HCT116 (cell line): ENCODE measurements around the gene PGBD5. TPM values are rescaled to one million over a fixed set of nuclear protein-coding genes. Genes with fewer than 3 reads are reported as not detected.
A peak's percentile ranks its signal among the peaks of the same experiment; 100 is the strongest.

Experiments
- ATAC-seq: fragments of 200-7000 bp; cut with Tn5 transposase; 2 replicates; pipeline ENCODE4 v1.9.1; 2020; ENCODE audit warnings: mild to moderate bottlenecking, moderate library complexity
- BruUV-seq: library from RNA; stranded (reverse); fragments of 400-500 nt; replicated peaks from 2 replicates; lab custom pipeline; 2021; lab: Mats Ljungman, UMichigan
- CTCF ChIA-PET: fragments of 300-600 bp; sonication (Branson Sonifier 250); formaldehyde crosslinking; loops from one replicate; lab custom pipeline; 2021; ENCODE audit warnings: antibody characterized with exemption; lab: Charles Lee
- POLR2A ChIA-PET: fragments of 300-600, 350-600 bp; sonication (Branson Sonifier 250); formaldehyde crosslinking; loops from one replicate; lab custom pipeline; 2021; ENCODE audit warnings: antibody characterized with exemption; lab: Charles Lee
- RAD21 ChIA-PET, 2 experiments: fragments of 300-600 bp; sonication (Branson Sonifier 250); formaldehyde crosslinking; loops; one replicate each; lab custom pipeline; 2023; ENCODE audit warnings: low total read pairs in 2 of 2; ENCODE audit not compliant: uncharacterized antibody in 2 of 2, unreplicated experiment in 2 of 2, low non-redundant PET in 1 of 2; lab: Charles Lee
- DNase-seq: peaks from one replicate; pipeline ENCODE4 v3.0.0-alpha.2; 2010; ENCODE audit warnings: low read depth, low spot score
- H2AFZ ChIP-seq: fragments of 200-600 bp; shearing (Covaris generic), sonication (generic); 2 replicates; pipeline ENCODE4 v1.6.1; 2017; ENCODE audit warnings: low read depth, mixed run types, mixed read lengths, antibody characterized with exemption, low read length; ENCODE audit not compliant: poor library complexity, severe bottlenecking
- H3K27ac ChIP-seq: 2 replicates; pipeline ENCODE4 v1.5.1; 2012; ENCODE audit warnings: low read depth, low read length
- H3K27me3 ChIP-seq: fragments of 200-600 bp; sonication (generic); 2 replicates; pipeline ENCODE4 v1.6.1; 2016; ENCODE audit warnings: mixed run types, low read length, mixed read lengths; ENCODE audit not compliant: insufficient read depth
- H3K36me3 ChIP-seq, 2 experiments: fragments of 200-500 bp in 1 of 2; fragments of 200-600 bp in 1 of 2; sonication (Bioruptor generic) in 1 of 2; sonication (generic) in 1 of 2; 2 replicates each; pipeline versions ENCODE4 v1.5.1 to v1.6.1; 2014 to 2016; ENCODE audit warnings: low read length in 2 of 2, inconsistent platforms in 1 of 2, mixed read lengths in 1 of 2, mixed run types in 1 of 2; ENCODE audit not compliant: insufficient read depth in 2 of 2, control insufficient read depth in 1 of 2
- H3K4me1 ChIP-seq, 2 experiments: fragments of 200-600 bp in 1 of 2; sonication (generic) in 1 of 2; 2 replicates each; pipeline versions ENCODE4 v1.5.1 to v1.6.1; 2012 to 2017; ENCODE audit warnings: low read length in 2 of 2, inconsistent platforms in 1 of 2, mild to moderate bottlenecking in 1 of 2, mixed read lengths in 1 of 2, mixed run types in 1 of 2, moderate library complexity in 1 of 2; ENCODE audit not compliant: insufficient read depth in 2 of 2, control insufficient read depth in 1 of 2
- H3K4me2 ChIP-seq: fragments of 200-600 bp; sonication (generic); 2 replicates; pipeline ENCODE4 v1.6.1; 2017; ENCODE audit warnings: mixed run types, low read length, mixed read lengths
- H3K4me3 ChIP-seq, 2 experiments: fragments of 200-600 bp in 1 of 2; sonication (generic) in 1 of 2; replicated peaks in 1 of 2; 2 replicates each; pipeline ENCODE4 v1.5.1; 2011 to 2016; ENCODE audit warnings: low read length in 2 of 2, control low read depth in 1 of 2, low read depth in 1 of 2, mild to moderate bottlenecking in 1 of 2, mixed read lengths in 1 of 2, mixed run types in 1 of 2
- H3K79me2 ChIP-seq: fragments of 200-600 bp; sonication (generic); 2 replicates; pipeline ENCODE4 v1.6.1; 2017; ENCODE audit warnings: mild to moderate bottlenecking, mixed run types, low read length, moderate library complexity, mixed read lengths; ENCODE audit not compliant: insufficient read depth
- H3K9ac ChIP-seq: fragments of 200-600 bp; sonication (generic); 2 replicates; pipeline ENCODE4 v1.6.1; 2016; ENCODE audit warnings: low read length, mixed read lengths
- H3K9me2 ChIP-seq: fragments of 200-600 bp; sonication (generic), shearing (Covaris generic); 2 replicates; pipeline ENCODE4 v1.6.1; 2017; ENCODE audit warnings: mixed run types, mild to moderate bottlenecking, moderate library complexity; ENCODE audit not compliant: insufficient read depth
- H3K9me3 ChIP-seq, 2 experiments: fragments of 200-500 bp in 1 of 2; fragments of 200-600 bp in 1 of 2; sonication (Bioruptor generic) in 1 of 2; sonication (generic) in 1 of 2; 2 replicates each; pipeline ENCODE4 v1.6.1; 2014 to 2017; ENCODE audit warnings: low read length in 2 of 2, mixed read lengths in 2 of 2, inconsistent platforms in 1 of 2, low read depth in 1 of 2, mild to moderate bottlenecking in 1 of 2, mixed run types in 1 of 2, moderate library complexity in 1 of 2; ENCODE audit not compliant: control insufficient read depth in 1 of 2, insufficient read depth in 1 of 2
- H4K20me1 ChIP-seq: fragments of 200-600 bp; sonication (generic), shearing (Covaris generic); 2 replicates; pipeline ENCODE4 v1.6.1; 2017; ENCODE audit warnings: mixed run types, mild to moderate bottlenecking, moderate library complexity; ENCODE audit not compliant: insufficient read depth
- ATF3 ChIP-seq: IDR thresholded peaks from 2 replicates; pipeline ENCODE4 v1.6.1; 2012
- CBX3 ChIP-seq: IDR thresholded peaks from 2 replicates; pipeline ENCODE4 v1.6.1; 2012; ENCODE audit warnings: low read depth
- EGR1 ChIP-seq: IDR thresholded peaks from 2 replicates; pipeline ENCODE4 v1.6.1; 2012; ENCODE audit warnings: low read depth
- EZH2 ChIP-seq: fragments of 200-600 bp; sonication (generic); IDR thresholded peaks from 2 replicates; pipeline ENCODE4 v1.6.1; 2017; ENCODE audit warnings: antibody characterized with exemption, mixed run types
- FOSL1 ChIP-seq: IDR thresholded peaks from 2 replicates; pipeline ENCODE4 v1.6.1; 2012; ENCODE audit warnings: low read depth
- POLR2A ChIP-seq: IDR thresholded peaks from 2 replicates; pipeline ENCODE4 v1.7.0; 2011; ENCODE audit warnings: borderline replicate concordance; ENCODE audit not compliant: insufficient read depth, insufficient read length; ENCODE audit errors: extremely low read depth
- POLR2AphosphoS5 ChIP-seq: IDR thresholded peaks from 2 replicates; pipeline ENCODE4 v1.6.1; 2011; ENCODE audit warnings: mild to moderate bottlenecking, low read depth, low read length, moderate library complexity
- RAD21 ChIP-seq: IDR thresholded peaks from 2 replicates; pipeline ENCODE4 v1.6.1; 2012; ENCODE audit warnings: low read depth, mild to moderate bottlenecking
- REST ChIP-seq: IDR thresholded peaks from 2 replicates; pipeline ENCODE4 v1.6.1; 2012; ENCODE audit warnings: low read depth
- SIN3A ChIP-seq: IDR thresholded peaks from 2 replicates; pipeline ENCODE4 v1.6.1; 2012; ENCODE audit warnings: low read depth
- SP1 ChIP-seq: IDR thresholded peaks from 2 replicates; pipeline ENCODE4 v1.6.1; 2012; ENCODE audit warnings: low read depth
- SRF ChIP-seq: IDR thresholded peaks from 2 replicates; pipeline ENCODE4 v1.6.1; 2012; ENCODE audit warnings: low read depth
- TCF7L2 ChIP-seq: IDR thresholded peaks from 2 replicates; pipeline ENCODE4 v1.7.0; 2011; ENCODE audit warnings: borderline replicate concordance, inconsistent platforms; ENCODE audit not compliant: insufficient read depth, insufficient read length; ENCODE audit errors: extremely low read depth
- YY1 ChIP-seq: IDR thresholded peaks from 2 replicates; pipeline ENCODE4 v1.6.1; 2011; ENCODE audit warnings: low read length, low read depth, moderate library complexity, mild to moderate bottlenecking; ENCODE audit not compliant: insufficient replicate concordance; ENCODE audit errors: extremely low read depth
- ZBTB33 ChIP-seq: IDR thresholded peaks from 2 replicates; pipeline ENCODE4 v1.6.1; 2011; ENCODE audit warnings: mild to moderate bottlenecking, low read length, moderate library complexity; ENCODE audit not compliant: insufficient replicate concordance; ENCODE audit errors: extremely low read depth
- ZFX ChIP-seq: fragments of 450-650 bp; IDR thresholded peaks from 2 replicates; pipeline ENCODE4 v1.6.1; 2017
- intact Hi-C: fragments of 100-400 bp; cut with micrococcal nuclease; formaldehyde crosslinking; loops from 2 replicates; pipeline ENCODE4 v1.10.0; 2022
- total RNA-seq: library from RNA; stranded (reverse); gene quantifications from one replicate; pipeline ENCODE4 v1.2.1, GENCODE V29; 2021; ENCODE audit not compliant: unreplicated experiment

Gene PGBD5
- total RNA-seq, 1 experiment from 2014 or later = 0.27 TPM

- Histone ChIP-seq H2AFZ (no peak overlapping the region), H3K4me2 (no peak overlapping the region)
- POLR2A ChIA-PET = no interaction called here
- TF ChIP-seq TCF7L2 (no peak), SRF (no peak), POLR2AphosphoS5 (no peak), EZH2 (no peak), CBX3 (no peak), ATF3 (no peak)
- TF ChIP-seq, all 23 proteins: peak for 0
- Histone ChIP-seq H3K9ac (no peak overlapping the region), H3K9me2 (no peaks in the 10 kb centered on the region), H3K27me3 (no peaks in the 10 kb centered on the region), H3K36me3 (no peaks in the 10 kb centered on the region), H3K4me1 (no peaks in the 10 kb centered on the region), H3K4me3 (no peak overlapping the region), H4K20me1 (no peaks in the 10 kb centered on the region), H3K9me3 (no peaks in the 10 kb centered on the region), H3K79me2 (no peaks in the 10 kb centered on the region), H3K27ac (no peak overlapping the region)
- intact Hi-C loops = no loop called here
- ATAC-seq = no peak
- CTCF ChIA-PET = no interaction called here
- RAD21 ChIA-PET = no interaction called here
- no peak for DNase-seq
- no TSS peak for BruUV-seq
Measured at GRCh38 chr1:230351514-230351913, 74.6 kb downstream of the PGBD5 start.

- no peaks in the 10 kb centered on the region for H3K36me3 ChIP-seq
- H3K9me3 ChIP-seq = no peaks in the 10 kb centered on the region
- H2AFZ ChIP-seq = no peak overlapping the region
- ChIA-PET RAD21 (no interaction called here), CTCF (no interaction called here), POLR2A (no interaction called here)
- H3K4me2 ChIP-seq = no peak overlapping the region
- H3K27me3 ChIP-seq = no peaks in the 10 kb centered on the region
- H3K9me2 ChIP-seq = no peaks in the 10 kb centered on the region
- intact Hi-C loops = no loop called here
- H3K4me1 ChIP-seq = no peaks in the 10 kb centered on the region
- no peaks in the 10 kb centered on the region for H3K79me2 ChIP-seq
- no TSS peak for BruUV-seq
- H3K27ac ChIP-seq = no peak overlapping the region
- DNase-seq = no peak
- no peak overlapping the region for H3K9ac ChIP-seq
- H4K20me1 ChIP-seq = no peaks in the 10 kb centered on the region
- no peak overlapping the region for H3K4me3 ChIP-seq
- ATAC-seq = peak; percentile 42; the same call in 1 of the 2 replicates
- TF ChIP-seq POLR2A (no peak), EGR1 (no peak), SRF (no peak), SIN3A (no peak), SP1 (no peak), ZFX (no peak), RAD21 (no peak), REST (no peak), YY1 (no peak), ZBTB33 (no peak), FOSL1 (no peak)
Measured at GRCh38 chr1:230350208-230350921, 75.8 kb downstream of the PGBD5 start.
